Neuron (in vitro differentiated cells): ENCODE measurements around the gene GDF15.
"Not testable (repeated sequence)": the region's sequence is repeated elsewhere in the genome, so short reads cannot be mapped to it uniquely, and the experiment has no call there.

Source experiments
- H2AFZ ChIP-seq: one replicate; pipeline ENCODE4 v1.6.1; 2013; ENCODE audit warnings: low read depth, mild to moderate bottlenecking, inconsistent platforms, low read length, moderate library complexity
- H3K27me3 ChIP-seq: one replicate; pipeline ENCODE4 v1.6.1; 2013; ENCODE audit warnings: low read length; ENCODE audit not compliant: insufficient read depth
- H3K36me3 ChIP-seq: one replicate; pipeline ENCODE4 v1.6.1; 2013; ENCODE audit warnings: low read length; ENCODE audit not compliant: insufficient read depth
- H3K4me1 ChIP-seq: one replicate; pipeline ENCODE4 v1.6.1; 2013; ENCODE audit warnings: low read length; ENCODE audit not compliant: insufficient read depth
- H3K4me3 ChIP-seq: 2 replicates; pipeline ENCODE4 v1.5.1; 2013; ENCODE audit warnings: mild to moderate bottlenecking, low read length, moderate library complexity
- H3K9me3 ChIP-seq: one replicate; pipeline ENCODE4 v1.6.1; 2013; ENCODE audit warnings: low read length

GDF15 gene

GRCh38 chr19:18373892-18374629 lies 11.9 kb upstream of the GDF15 start:
- Histone ChIP-seq H3K4me3 (no peak overlapping the region), H2AFZ (no peak overlapping the region), H3K27me3 (no peaks in the 10 kb centered on the region)

GRCh38 chr19:18377026-18377425 lies 8.9 kb upstream of the GDF15 start:
- peaks cover 13% of the 10 kb centered on the region for H3K4me1 ChIP-seq
- no peak overlapping the region for H3K4me3 ChIP-seq
- no peak overlapping the region for H2AFZ ChIP-seq
- H3K36me3 ChIP-seq = no peaks in the 10 kb centered on the region
- H3K9me3 ChIP-seq = no peaks in the 10 kb centered on the region
- no peaks in the 10 kb centered on the region for H3K27me3 ChIP-seq

More at GRCh38 chr19:18373892-18374629, 11.9 kb upstream of the GDF15 start:
- Histone ChIP-seq H3K4me1 (peaks cover 22% of the 10 kb centered on the region), H3K36me3 (no peaks in the 10 kb centered on the region), H3K9me3 (no peaks in the 10 kb centered on the region)

GRCh38 chr19:18379803-18380747 lies 5.9 kb upstream of the GDF15 start:
- no peaks in the 10 kb centered on the region for H3K9me3 ChIP-seq
- no peaks in the 10 kb centered on the region for H3K36me3 ChIP-seq
- H3K4me3 ChIP-seq = no peak overlapping the region
- H3K27me3 ChIP-seq = no peaks in the 10 kb centered on the region
- H3K4me1 ChIP-seq = no peaks in the 10 kb centered on the region
- no peak overlapping the region for H2AFZ ChIP-seq

GRCh38 chr19:18380843-18381242 lies 5.1 kb upstream of the GDF15 start:
- H3K27me3 ChIP-seq = no peaks in the 10 kb centered on the region
- no peaks in the 10 kb centered on the region for H3K4me1 ChIP-seq
- no peak overlapping the region for H2AFZ ChIP-seq
- no peak overlapping the region for H3K4me3 ChIP-seq
- no peaks in the 10 kb centered on the region for H3K9me3 ChIP-seq
- H3K36me3 ChIP-seq = no peaks in the 10 kb centered on the region

- not testable (repeated sequence) for H2AFZ ChIP-seq, H3K27me3 ChIP-seq, H3K9me3 ChIP-seq, H3K4me3 ChIP-seq, H3K4me1 ChIP-seq, H3K36me3 ChIP-seq
These were observed 2.3 kb upstream of the GDF15 start for GRCh38 chr19:18383622-18384021.

GRCh38 chr19:18384775-18385174 lies 1.2 kb upstream of the GDF15 start:
- Histone ChIP-seq H3K27me3 (no peaks in the 10 kb centered on the region), H3K9me3 (no peaks in the 10 kb centered on the region), H3K4me1 (peaks cover 6% of the 10 kb centered on the region), H3K4me3 (no peak overlapping the region), H3K36me3 (no peaks in the 10 kb centered on the region), H2AFZ (no peak overlapping the region)

- Histone ChIP-seq H3K4me3 (no peak overlapping the region), H3K27me3 (no peaks in the 10 kb centered on the region), H3K9me3 (no peaks in the 10 kb centered on the region), H3K4me1 (peaks cover 6% of the 10 kb centered on the region), H2AFZ (no peak overlapping the region), H3K36me3 (no peaks in the 10 kb centered on the region)
These were observed 641 bp upstream of the GDF15 start for GRCh38 chr19:18385359-18385674.

- Histone ChIP-seq H3K4me3 (peak overlapping the region; percentile 0), H3K4me1 (peaks cover 6% of the 10 kb centered on the region), H2AFZ (no peak overlapping the region), H3K27me3 (no peaks in the 10 kb centered on the region), H3K36me3 (no peaks in the 10 kb centered on the region), H3K9me3 (no peaks in the 10 kb centered on the region)
These were observed 749 bp downstream of the GDF15 start for GRCh38 chr19:18386543-18387271.

- Histone ChIP-seq H3K4me3 (peak overlapping the region; percentile 18), H3K36me3 (no peaks in the 10 kb centered on the region)
These were observed 2.4 kb downstream of the GDF15 start for GRCh38 chr19:18388100-18388959.

GRCh38 chr19:18388960-18389725 lies 3.2 kb downstream of the GDF15 start:
- Histone ChIP-seq H3K27me3 (no peaks in the 10 kb centered on the region), H3K4me3 (no peak overlapping the region), H3K36me3 (no peaks in the 10 kb centered on the region), H3K9me3 (no peaks in the 10 kb centered on the region), H3K4me1 (peaks cover 6% of the 10 kb centered on the region), H2AFZ (no peak overlapping the region)

More at GRCh38 chr19:18388100-18388959, 2.4 kb downstream of the GDF15 start:
- H3K9me3 ChIP-seq = no peaks in the 10 kb centered on the region
- H3K4me1 ChIP-seq = peaks cover 6% of the 10 kb centered on the region
- H3K27me3 ChIP-seq = no peaks in the 10 kb centered on the region
- H2AFZ ChIP-seq = no peak overlapping the region

GRCh38 chr19:18389726-18390064 lies 3.7 kb downstream of the GDF15 start:
- H3K36me3 ChIP-seq = no peaks in the 10 kb centered on the region
- peaks cover 6% of the 10 kb centered on the region for H3K4me1 ChIP-seq
- H3K4me3 ChIP-seq = no peak overlapping the region
- H2AFZ ChIP-seq = no peak overlapping the region
- H3K9me3 ChIP-seq = no peaks in the 10 kb centered on the region
- H3K27me3 ChIP-seq = no peaks in the 10 kb centered on the region
